Subcutaneous abdominal adipose tissue (tissue), 5 donors: ENCODE results near the gene MYOM1.

Experiments used
- H3K27ac ChIP-seq: one replicate; pipeline ENCODE4 v1.7.0; 2013; ENCODE audit warnings: low read depth, mild to moderate bottlenecking, inconsistent platforms, low read length, moderate library complexity
- H3K27me3 ChIP-seq, 5 donors: one replicate each; pipeline ENCODE4 v1.7.0; 2013; ENCODE audit warnings: low read length in 5 of 5, inconsistent platforms in 1 of 5; ENCODE audit not compliant: control insufficient read depth in 5 of 5, insufficient read depth in 4 of 5
- H3K36me3 ChIP-seq, 5 donors: one replicate each; pipeline ENCODE4 v1.7.0; 2013; ENCODE audit warnings: low read length in 5 of 5; ENCODE audit not compliant: control insufficient read depth in 5 of 5, insufficient read depth in 5 of 5
- H3K4me1 ChIP-seq, 5 donors: one replicate each; pipeline ENCODE4 v1.7.0; 2013; ENCODE audit warnings: low read length in 5 of 5, mild to moderate bottlenecking in 3 of 5, moderate library complexity in 1 of 5; ENCODE audit not compliant: control insufficient read depth in 5 of 5, insufficient read depth in 5 of 5
- H3K4me3 ChIP-seq, 5 donors: one replicate each; pipeline ENCODE4 v1.7.0; 2013; ENCODE audit warnings: low read length in 5 of 5, low read depth in 1 of 5
- H3K9ac ChIP-seq, 5 donors: one replicate each; pipeline ENCODE4 v1.7.0; 2013; ENCODE audit warnings: low read length in 5 of 5, mild to moderate bottlenecking in 4 of 5, moderate library complexity in 3 of 5
- H3K9me3 ChIP-seq, 5 donors: one replicate each; pipeline ENCODE4 v1.7.0; 2013; ENCODE audit warnings: low read length in 5 of 5; ENCODE audit not compliant: control insufficient read depth in 5 of 5
- donor health status: healthy.
- donor health status: healthy.
- donor health status: healthy.
- donor health status: healthy.
- donor health status: healthy.

The MYOM1 gene

GRCh38 chr18:3048121-3048520 is 171.6 kb downstream of the MYOM1 start:
- Histone ChIP-seq H3K4me1 (peaks cover 0 to 11% (median 7%) of the 10 kb centered on the region in 5 donors), H3K27ac (no peak overlapping the region), H3K27me3 (no peaks in the 10 kb centered on the region), H3K9me3 (no peaks in the 10 kb centered on the region), H3K4me3 (no peak overlapping the region), H3K9ac (no peak overlapping the region), H3K36me3 (no peaks in the 10 kb centered on the region)

- Histone ChIP-seq H3K27ac (no peak overlapping the region), H3K36me3 (no peaks in the 10 kb centered on the region), H3K9me3 (no peaks in the 10 kb centered on the region), H3K4me3 (no peak overlapping the region), H3K9ac (no peak overlapping the region), H3K27me3 (no peaks in the 10 kb centered on the region), H3K4me1 (peaks cover 1 to 11% (median 7%) of the 10 kb centered on the region in 5 donors)
Observed at GRCh38 chr18:3046216-3046808, 173.5 kb downstream of the MYOM1 start.

GRCh38 chr18:3044931-3045698 is 174.7 kb downstream of the MYOM1 start:
- Histone ChIP-seq H3K9ac (no peak overlapping the region), H3K27ac (no peak overlapping the region), H3K4me1 (peaks cover 1 to 11% (median 7%) of the 10 kb centered on the region in 5 donors), H3K4me3 (no peak overlapping the region), H3K9me3 (no peaks in the 10 kb centered on the region), H3K36me3 (no peaks in the 10 kb centered on the region), H3K27me3 (no peaks in the 10 kb centered on the region)

- H3K27me3 ChIP-seq, result no peaks in the 10 kb centered on the region
- no peak overlapping the region for H3K9ac ChIP-seq
- H3K9me3 ChIP-seq, result no peaks in the 10 kb centered on the region
- peaks cover 1 to 15% (median 9%) of the 10 kb centered on the region in 5 donors for H3K4me1 ChIP-seq
- H3K27ac ChIP-seq, result no peak overlapping the region
- H3K4me3 ChIP-seq, result no peak overlapping the region
- no peaks in the 10 kb centered on the region for H3K36me3 ChIP-seq
Observed at GRCh38 chr18:3042379-3042778, 177.4 kb downstream of the MYOM1 start.

- no peaks in the 10 kb centered on the region for H3K36me3 ChIP-seq
- H3K4me3 ChIP-seq, result no peak overlapping the region
- H3K9ac ChIP-seq, result no peak overlapping the region
- no peaks in the 10 kb centered on the region for H3K9me3 ChIP-seq
- peaks cover 1 to 16% (median 9%) of the 10 kb centered on the region in 5 donors for H3K4me1 ChIP-seq
- H3K27ac ChIP-seq, result no peak overlapping the region
- H3K27me3 ChIP-seq, result no peaks in the 10 kb centered on the region
Observed at GRCh38 chr18:3041843-3042242, 177.9 kb downstream of the MYOM1 start.

GRCh38 chr18:3040881-3041280 is 178.9 kb downstream of the MYOM1 start:
- Histone ChIP-seq H3K9me3 (no peaks in the 10 kb centered on the region), H3K27ac (no peak overlapping the region), H3K9ac (no peak overlapping the region), H3K27me3 (no peaks in the 10 kb centered on the region), H3K4me3 (no peak overlapping the region), H3K36me3 (no peaks in the 10 kb centered on the region), H3K4me1 (peaks cover 1 to 16% (median 9%) of the 10 kb centered on the region in 5 donors)

GRCh38 chr18:3040173-3040572 is 179.6 kb downstream of the MYOM1 start:
- Histone ChIP-seq H3K36me3 (no peaks in the 10 kb centered on the region), H3K27me3 (no peaks in the 10 kb centered on the region), H3K4me3 (no peak overlapping the region), H3K9ac (no peak overlapping the region), H3K9me3 (no peaks in the 10 kb centered on the region), H3K4me1 (peaks cover 1 to 10% (median 5%) of the 10 kb centered on the region in 5 donors), H3K27ac (no peak overlapping the region)

- Histone ChIP-seq H3K36me3 (no peaks in the 10 kb centered on the region), H3K9me3 (no peaks in the 10 kb centered on the region), H3K4me1 (peaks cover 0 to 4% (median 3%) of the 10 kb centered on the region in 5 donors), H3K27me3 (no peaks in the 10 kb centered on the region), H3K27ac (no peak overlapping the region), H3K9ac (no peak overlapping the region), H3K4me3 (no peak overlapping the region)
Observed at GRCh38 chr18:3037423-3037915, 182.3 kb downstream of the MYOM1 start.

- no peaks in the 10 kb centered on the region for H3K36me3 ChIP-seq
- H3K9me3 ChIP-seq, result no peaks in the 10 kb centered on the region
- no peak overlapping the region for H3K9ac ChIP-seq
- no peaks in the 10 kb centered on the region for H3K27me3 ChIP-seq
- peaks cover 0 to 4% (median 0%) of the 10 kb centered on the region in 5 donors for H3K4me1 ChIP-seq
- no peak overlapping the region for H3K27ac ChIP-seq
- H3K4me3 ChIP-seq, result no peak overlapping the region
Observed at GRCh38 chr18:3036108-3036507, 183.7 kb downstream of the MYOM1 start.

- no peaks in the 10 kb centered on the region for H3K27me3 ChIP-seq
- peaks cover 0 to 4% (median 0%) of the 10 kb centered on the region in 5 donors for H3K4me1 ChIP-seq
- H3K9me3 ChIP-seq, result no peaks in the 10 kb centered on the region
- H3K27ac ChIP-seq, result no peak overlapping the region
- no peaks in the 10 kb centered on the region for H3K36me3 ChIP-seq
- no peak overlapping the region for H3K4me3 ChIP-seq
- no peak overlapping the region for H3K9ac ChIP-seq
Observed at GRCh38 chr18:3035635-3036034, 184.1 kb downstream of the MYOM1 start.
